MM.1S (cell line): ENCODE data around the gene CDC45.

Source experiments
- DNase-seq: peaks from one replicate; pipeline ENCODE4 v3.0.0-alpha.2; 2015
- H2AFZ ChIP-seq: fragments of 300-600 bp; sonication (generic); 2 replicates; pipeline ENCODE4 v1.6.0; 2016; ENCODE audit warnings: antibody characterized with exemption, low read length
- H3F3A ChIP-seq: fragments of 300-600 bp; sonication (generic); 2 replicates; pipeline ENCODE4 v1.6.1; 2016; ENCODE audit warnings: mild to moderate bottlenecking, antibody characterized with exemption, low read length, moderate library complexity, mixed read lengths; ENCODE audit not compliant: insufficient read depth
- H3K27ac ChIP-seq: fragments of 300-600 bp; sonication (generic); 2 replicates; pipeline ENCODE4 v1.5.1; 2016; ENCODE audit warnings: mild to moderate bottlenecking, low read length
- H3K27me3 ChIP-seq: fragments of 300-600 bp; sonication (generic); replicated peaks from 2 replicates; pipeline ENCODE4 v1.6.0; 2016; ENCODE audit warnings: low read length; ENCODE audit not compliant: insufficient read depth
- H3K36me3 ChIP-seq: fragments of 300-600 bp; sonication (generic); replicated peaks from 2 replicates; pipeline ENCODE4 v1.6.1; 2016; ENCODE audit warnings: mild to moderate bottlenecking, low read length, mixed read lengths; ENCODE audit not compliant: insufficient read depth
- H3K4me1 ChIP-seq: fragments of 300-600 bp; sonication (generic); 2 replicates; pipeline ENCODE4 v1.6.1; 2016; ENCODE audit warnings: low read length, mixed read lengths
- H3K4me2 ChIP-seq: fragments of 300-600 bp; sonication (generic); 2 replicates; pipeline ENCODE4 v1.6.0; 2016; ENCODE audit warnings: low read depth, low read length
- H3K4me3 ChIP-seq: fragments of 300-600 bp; sonication (generic); 2 replicates; pipeline ENCODE4 v1.5.1; 2016; ENCODE audit warnings: low read length, mixed read lengths
- H3K79me2 ChIP-seq: fragments of 300-600 bp; sonication (generic); 2 replicates; pipeline ENCODE4 v1.6.1; 2016; ENCODE audit warnings: mixed run types, low read length, mixed read lengths
- H3K9ac ChIP-seq: fragments of 300-600 bp; sonication (generic); 2 replicates; pipeline ENCODE4 v1.6.1; 2016; ENCODE audit warnings: low read length, mixed read lengths
- H3K9me2 ChIP-seq: fragments of 300-600 bp; sonication (generic); replicated peaks from 2 replicates; pipeline ENCODE4 v1.6.1; 2016; ENCODE audit warnings: mild to moderate bottlenecking, low read length, mixed read lengths; ENCODE audit not compliant: insufficient read depth
- H3K9me3 ChIP-seq: fragments of 300-600 bp; sonication (generic); replicated peaks from 2 replicates; pipeline ENCODE4 v1.6.1; 2016; ENCODE audit warnings: mild to moderate bottlenecking, low read length, mixed read lengths; ENCODE audit not compliant: insufficient read depth
- H4K20me1 ChIP-seq: fragments of 300-600 bp; sonication (generic); 2 replicates; pipeline ENCODE4 v1.6.1; 2016; ENCODE audit warnings: mild to moderate bottlenecking, low read length, moderate library complexity, mixed read lengths; ENCODE audit not compliant: insufficient read depth
- CTCF ChIP-seq: fragments of 300-600 bp; sonication (generic); IDR thresholded peaks from 2 replicates; pipeline ENCODE4 v1.5.1; 2016; ENCODE audit warnings: antibody characterized with exemption, low read length, mixed read lengths
- EZH2 ChIP-seq: fragments of 300-600 bp; sonication (generic); optimal IDR thresholded peaks from 2 replicates; pipeline ENCODE3; 2017; ENCODE audit warnings: low read depth, mild to moderate bottlenecking, antibody characterized with exemption, low read length, mixed read lengths
- EZH2phosphoT487 ChIP-seq: fragments of 300-600 bp; sonication (generic); IDR thresholded peaks from 2 replicates; pipeline ENCODE4 v1.6.1; 2018; ENCODE audit warnings: antibody characterized with exemption, low read length

The CDC45 gene

DNA sequence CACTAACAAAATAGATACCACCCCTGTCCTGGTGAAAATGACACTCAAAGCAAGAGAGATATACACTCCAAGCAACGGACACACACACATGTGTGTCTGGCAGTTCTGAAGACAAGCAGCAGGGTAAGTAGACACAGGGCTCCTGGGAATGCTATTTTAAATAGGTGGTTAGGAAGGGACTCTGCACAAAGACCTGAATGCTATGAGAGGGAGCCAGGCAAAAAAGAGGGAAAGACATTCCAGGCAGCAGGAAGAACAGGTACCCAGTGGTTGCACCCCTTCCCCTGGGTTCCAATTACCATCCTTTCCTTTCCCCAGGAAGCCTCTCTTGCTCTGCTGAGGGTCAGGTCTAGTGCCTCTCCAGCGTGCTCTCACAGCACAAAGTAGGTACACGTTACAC, 3.7 kb upstream of the CDC45 start:
- Histone ChIP-seq H3K27ac (no peak overlapping the region), H3K27me3 (no peaks in the 10 kb centered on the region), H3K9me3 (no peaks in the 10 kb centered on the region), H3K9me2 (no peaks in the 10 kb centered on the region), H3K9ac (no peak overlapping the region), H4K20me1 (peaks cover 13% of the 10 kb centered on the region), H3K4me3 (no peak overlapping the region), H3K4me2 (no peak overlapping the region), H3K79me2 (peaks cover 89% of the 10 kb centered on the region), H3F3A (peaks cover 6% of the 10 kb centered on the region; the same call in 1 of the 2 replicates), H3K36me3 (peaks cover under 1% of the 10 kb centered on the region; the same call in 1 of the 2 replicates), H2AFZ (no peak overlapping the region), H3K4me1 (0 out of 2 replicates have a peak, but pooled peaks cover 3% of the 10 kb centered on the region)
- DNase-seq: no peak
- TF ChIP-seq EZH2: no peak
- no peak for TF ChIP-seq EZH2phosphoT487
- no peak for TF ChIP-seq CTCF

DNA sequence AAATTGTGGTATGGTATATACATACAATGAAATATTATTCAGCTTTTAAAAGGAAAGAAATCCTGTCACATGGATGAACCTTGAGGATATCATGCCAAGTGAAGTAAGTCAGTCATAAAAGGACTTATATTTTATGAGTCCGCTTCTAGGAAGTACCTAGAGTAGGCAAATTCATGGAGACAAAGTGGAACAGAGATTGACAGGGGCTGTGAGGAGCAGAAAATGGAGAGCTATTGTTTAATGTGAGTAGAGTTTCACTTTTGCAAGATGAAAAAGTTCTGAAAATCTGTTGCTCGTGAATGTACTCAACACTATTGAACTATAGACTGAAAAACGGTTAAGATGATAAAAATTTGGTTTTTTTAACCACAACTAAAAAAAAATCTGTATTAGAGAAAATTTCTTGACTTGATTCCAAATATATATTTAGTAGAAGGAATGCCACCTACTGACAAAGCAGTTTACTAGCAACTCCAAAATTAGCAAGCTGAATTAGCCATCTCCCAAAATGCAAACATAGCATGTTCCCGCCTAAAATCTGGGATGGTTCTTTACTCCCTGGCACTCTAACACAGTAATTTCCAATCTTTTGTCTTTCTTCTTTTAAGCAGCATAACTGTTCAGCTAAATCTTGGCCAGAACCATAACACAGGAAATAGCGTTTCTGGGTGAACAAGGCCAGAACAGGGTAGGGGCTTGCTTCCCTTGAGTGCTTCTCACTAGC, 2.2 kb upstream of the CDC45 start:
- H3K4me1 ChIP-seq: 0 out of 2 replicates have a peak, but pooled peaks cover 3% of the 10 kb centered on the region
- H3K9ac ChIP-seq: peak overlapping the region; percentile 96
- peak; percentile 8 for DNase-seq
- peaks cover 13% of the 10 kb centered on the region for H4K20me1 ChIP-seq
- H3K27me3 ChIP-seq: no peaks in the 10 kb centered on the region
- peaks cover 79% of the 10 kb centered on the region for H3K79me2 ChIP-seq
- H3K27ac ChIP-seq: peak overlapping the region; percentile 91; the same call in 1 of the 2 replicates
- H3K36me3 ChIP-seq: no peaks in the 10 kb centered on the region
- no peak overlapping the region for H2AFZ ChIP-seq
- TF ChIP-seq EZH2 (no peak), EZH2phosphoT487 (no peak), CTCF (peak; percentile 37)
- H3F3A ChIP-seq: peaks cover 6% of the 10 kb centered on the region; the same call in 1 of the 2 replicates
- H3K4me2 ChIP-seq: peak overlapping the region; percentile 94
- H3K4me3 ChIP-seq: peak overlapping the region; percentile 93
- H3K9me3 ChIP-seq: no peaks in the 10 kb centered on the region
- H3K9me2 ChIP-seq: no peaks in the 10 kb centered on the region

DNA sequence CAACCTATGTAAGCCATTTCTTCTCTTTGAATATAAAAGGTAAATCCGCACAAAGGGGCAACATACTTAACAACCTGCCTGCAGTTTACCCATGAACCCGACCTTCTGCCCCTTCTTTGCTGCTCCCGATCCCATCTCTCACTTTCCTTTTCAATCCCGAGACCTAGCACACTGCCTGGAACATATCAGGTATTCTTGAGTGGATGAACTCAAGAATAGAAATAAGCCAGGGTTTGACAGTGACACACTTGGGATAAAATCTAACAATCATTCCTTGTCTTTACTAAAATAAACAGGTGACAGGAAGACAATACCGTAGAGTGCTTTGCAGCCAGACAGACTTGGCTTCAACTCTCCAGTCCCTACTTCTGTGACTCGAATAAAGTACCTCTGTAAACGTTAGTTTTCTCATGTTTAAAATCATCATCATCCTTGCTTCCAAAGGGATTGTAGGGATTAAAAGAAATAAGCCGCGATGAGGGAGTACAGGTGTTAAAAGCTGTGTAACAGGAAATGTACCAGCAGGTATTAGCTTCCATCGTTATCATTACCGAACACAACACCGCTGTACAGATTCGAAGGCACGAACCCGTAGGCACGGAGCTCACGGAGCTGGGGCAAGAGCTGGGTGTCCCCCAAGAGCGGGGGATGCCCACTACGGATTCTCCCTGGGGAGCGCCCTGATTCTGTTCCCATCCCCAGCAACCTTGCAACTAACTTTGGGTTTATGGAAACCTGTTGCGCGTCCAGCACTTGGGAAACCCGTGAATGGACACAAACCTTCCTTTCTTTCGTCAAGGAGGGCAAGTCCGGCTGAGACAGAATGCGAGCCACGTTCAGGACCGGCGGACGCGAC, 1.4 kb upstream of the CDC45 start:
- DNase-seq: peak; percentile 7
- H4K20me1 ChIP-seq: peaks cover 13% of the 10 kb centered on the region
- H3K27ac ChIP-seq: peak overlapping the region; percentile 91; the same call in 1 of the 2 replicates
- no peaks in the 10 kb centered on the region for H3K27me3 ChIP-seq
- 0 out of 2 replicates have a peak, but pooled peaks cover 3% of the 10 kb centered on the region for H3K4me1 ChIP-seq
- TF ChIP-seq EZH2phosphoT487 (no peak), EZH2 (no peak), CTCF (no peak)
- H3K9me3 ChIP-seq: no peaks in the 10 kb centered on the region
- H3K9ac ChIP-seq: peak overlapping the region; percentile 96
- no peaks in the 10 kb centered on the region for H3K9me2 ChIP-seq
- no peaks in the 10 kb centered on the region for H3K36me3 ChIP-seq
- H2AFZ ChIP-seq: peak overlapping the region; percentile 74
- peak overlapping the region; percentile 93 for H3K4me3 ChIP-seq
- peak overlapping the region; percentile 94 for H3K4me2 ChIP-seq
- H3K79me2 ChIP-seq: peaks cover 74% of the 10 kb centered on the region
- peaks cover 6% of the 10 kb centered on the region; the same call in 1 of the 2 replicates for H3F3A ChIP-seq
